NCI-H82 treated with DMSO at 0.1 percent for 48 hours (cell line): ENCODE measurements around the gene DGKE.

Experiments used
- DNase-seq: peaks from one replicate; lab custom pipeline; 2025; ENCODE audit not compliant: unreplicated experiment; lab: John Stamatoyannopoulos, UW

The DGKE gene

DNA sequence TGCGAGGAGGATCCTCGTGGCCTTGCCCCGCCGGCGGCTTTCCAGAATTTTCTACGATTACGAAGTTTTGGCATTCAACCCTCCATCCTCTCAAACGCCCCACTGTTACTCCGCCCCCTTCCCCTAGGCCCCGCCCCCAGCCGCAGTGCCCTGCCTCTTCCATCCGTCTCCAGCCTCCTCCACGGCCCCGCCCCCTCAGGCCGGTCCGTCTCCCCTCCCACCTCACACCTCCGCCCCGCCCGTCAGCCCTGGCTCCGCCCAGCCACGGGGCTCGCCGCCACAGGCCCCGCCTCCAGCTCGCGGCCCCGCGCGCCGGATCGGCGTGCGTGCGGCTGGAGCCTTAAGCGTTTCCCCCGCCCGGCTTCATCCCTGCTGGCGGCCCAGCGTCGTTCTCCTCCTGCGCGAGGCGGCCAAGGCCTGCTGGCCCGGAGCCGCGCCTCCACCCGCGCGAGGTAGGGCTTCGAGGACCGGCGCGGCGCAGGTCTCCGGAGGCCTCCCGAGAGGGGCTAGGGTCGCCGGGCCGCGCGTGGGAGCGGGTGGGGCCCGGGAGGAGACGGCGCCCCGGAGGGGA is at the start of gene DGKE, which contains the start of gene C17orf67:
Gene DGKE (plus strand): TSS at position 343 of the 571 bp plus-strand sequence. CDS start 645 bp downstream, outside the sequence.
Gene C17orf67 (minus strand): TSS at position 112 of the 571 bp plus-strand sequence. CDS start 18,110 bp downstream, outside the sequence.
- peak; percentile 86 for DNase-seq

DNA sequence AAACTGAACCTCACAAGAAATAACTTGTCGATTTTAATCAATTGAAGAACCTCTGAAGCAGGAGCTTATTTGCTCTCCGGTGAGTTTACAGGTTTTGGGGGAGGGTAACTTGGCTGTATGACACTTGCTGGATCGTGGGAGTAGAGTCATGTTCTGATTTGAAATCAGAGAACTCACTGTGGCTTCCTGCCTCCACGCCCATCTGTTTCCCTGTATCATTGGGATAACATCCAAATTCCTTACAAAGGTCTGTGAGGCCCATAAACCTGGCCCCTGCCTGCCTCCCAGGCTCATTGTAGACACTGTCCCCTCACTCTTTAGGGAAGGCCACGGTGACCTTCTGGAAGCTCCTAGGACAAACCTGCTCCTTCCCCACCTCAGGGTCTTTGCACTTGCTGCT is 48.5 kb upstream of the DGKE start:
- DNase-seq: no peak

DNA sequence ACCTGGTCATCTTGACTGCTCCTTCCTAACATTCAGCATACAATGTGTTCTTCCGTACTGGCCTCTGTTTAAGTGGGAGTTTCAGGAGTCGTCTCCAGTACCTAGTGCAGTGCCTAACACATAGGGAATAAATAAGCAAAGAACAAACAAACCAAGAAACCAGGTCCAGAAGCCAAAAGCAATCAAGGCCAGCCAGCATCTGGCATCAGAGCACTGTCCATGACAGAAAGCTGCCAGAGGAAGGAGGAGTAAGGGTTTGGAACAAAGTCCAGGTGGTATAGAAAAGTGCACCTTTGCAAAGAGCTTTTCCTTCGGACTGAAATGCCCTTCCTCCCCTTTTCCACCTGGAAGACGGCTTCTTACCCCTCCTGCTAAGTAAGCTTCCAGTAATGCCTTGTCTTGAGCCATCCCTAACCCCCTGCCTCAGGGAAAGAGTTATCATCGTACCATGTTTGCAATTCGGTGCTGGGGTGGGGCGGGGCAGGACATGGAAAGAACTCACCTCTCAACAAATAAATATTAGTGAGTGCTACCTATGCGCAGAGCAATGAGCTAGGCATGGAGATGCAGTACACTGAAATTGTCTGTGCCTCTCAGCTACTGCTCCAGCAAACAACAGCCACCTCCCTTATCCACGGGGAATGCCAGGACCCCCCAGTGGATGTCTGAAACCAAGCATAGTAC is 47.8 kb upstream of the DGKE start:
- DNase-seq: no peak

DNA sequence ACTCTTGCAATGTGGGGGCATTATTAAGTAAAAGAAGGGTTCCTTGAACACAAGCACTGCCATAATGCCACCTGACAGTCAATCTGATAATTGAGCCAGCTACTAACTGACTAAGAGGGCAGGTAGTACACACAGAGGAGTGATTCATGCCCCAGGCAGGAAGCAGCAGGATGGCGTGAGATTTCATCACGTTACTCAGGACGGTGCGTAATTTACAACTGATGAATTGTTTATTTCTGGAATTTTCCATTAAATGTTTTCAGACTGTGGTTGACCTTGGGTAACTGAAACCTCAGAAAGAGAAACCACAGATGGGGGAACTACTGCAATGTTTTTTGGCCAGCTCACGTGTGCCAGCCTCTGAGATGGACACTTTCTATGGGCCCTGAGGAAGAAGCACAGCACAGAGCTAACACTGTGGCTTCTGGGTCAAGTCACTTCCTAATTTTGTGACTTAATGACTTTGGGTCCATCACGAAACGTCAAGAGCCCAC is 46.9 kb upstream of the DGKE start:
- DNase-seq: no peak

DNA sequence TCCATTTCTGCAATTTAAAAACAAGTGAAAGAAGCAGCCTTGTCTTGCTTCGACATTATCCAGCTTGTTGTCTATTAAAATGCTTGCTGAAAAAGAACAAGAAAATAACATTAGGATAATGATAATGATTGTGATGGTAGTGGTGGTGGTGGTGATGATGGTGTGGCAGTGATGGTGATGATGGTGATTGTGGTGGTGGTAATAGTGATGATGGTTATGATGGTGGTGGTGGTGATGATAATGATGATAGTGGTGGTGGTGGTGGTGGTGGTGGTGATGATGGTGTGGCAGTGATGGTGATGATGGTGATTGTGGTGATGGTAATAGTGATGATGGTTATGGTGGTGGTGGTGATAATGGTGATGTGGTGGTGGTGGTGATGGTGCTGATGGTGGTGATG is 41.7 kb upstream of the DGKE start:
- no peak for DNase-seq

DNA sequence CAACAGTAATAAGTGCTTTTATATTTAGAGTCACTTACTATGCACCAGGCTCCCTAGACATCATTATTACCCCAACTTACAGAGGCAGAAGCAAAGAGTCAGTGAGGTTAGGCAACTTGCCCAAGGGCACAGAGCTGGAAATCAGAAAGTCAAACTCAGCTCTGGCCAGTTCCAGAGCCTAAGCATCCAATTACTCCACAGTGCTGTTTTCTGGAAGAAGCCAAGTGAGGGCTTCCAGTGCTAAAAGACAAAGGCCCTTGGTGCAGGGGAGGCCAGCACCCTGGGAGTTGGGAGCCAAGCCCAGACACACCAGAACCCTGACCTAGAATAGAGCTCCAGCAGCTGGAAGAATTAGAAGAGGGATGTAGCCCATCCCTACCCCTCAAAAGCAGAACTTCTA is 40.4 kb upstream of the DGKE start:
- no peak for DNase-seq

- DNase-seq: no peak
Observed at GRCh38 chr17:56793957-56794356, 40.0 kb upstream of the DGKE start.

DNA sequence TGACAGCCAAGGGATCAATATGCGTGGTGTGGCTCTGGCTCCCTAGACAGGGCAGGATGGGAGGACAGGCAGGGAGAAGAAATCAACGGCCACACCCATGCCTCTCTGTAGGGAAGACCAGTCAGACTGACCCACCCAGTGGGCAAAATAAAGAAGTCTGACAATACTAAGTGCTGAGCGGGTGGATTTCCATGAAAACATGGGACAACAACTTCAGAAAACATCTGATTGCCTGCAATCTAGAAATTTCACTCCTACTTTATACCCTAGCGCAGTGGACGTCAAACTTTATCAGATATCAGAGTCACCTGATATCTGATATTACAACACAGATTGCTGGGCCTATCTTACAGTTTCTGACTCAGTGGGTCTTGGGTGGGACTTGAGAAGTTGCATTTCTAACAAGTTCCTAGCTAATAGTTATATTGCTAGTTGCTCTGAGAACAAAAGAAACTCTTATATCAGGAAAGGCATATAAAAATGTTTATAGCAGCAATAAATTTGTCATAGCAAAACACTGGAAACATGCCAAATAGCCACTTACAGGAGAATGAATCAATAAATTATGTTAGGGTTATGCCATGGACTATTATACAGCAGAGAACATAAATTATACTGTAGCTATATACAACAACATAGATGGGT is 38.6 kb upstream of the DGKE start:
- no peak for DNase-seq

DNA sequence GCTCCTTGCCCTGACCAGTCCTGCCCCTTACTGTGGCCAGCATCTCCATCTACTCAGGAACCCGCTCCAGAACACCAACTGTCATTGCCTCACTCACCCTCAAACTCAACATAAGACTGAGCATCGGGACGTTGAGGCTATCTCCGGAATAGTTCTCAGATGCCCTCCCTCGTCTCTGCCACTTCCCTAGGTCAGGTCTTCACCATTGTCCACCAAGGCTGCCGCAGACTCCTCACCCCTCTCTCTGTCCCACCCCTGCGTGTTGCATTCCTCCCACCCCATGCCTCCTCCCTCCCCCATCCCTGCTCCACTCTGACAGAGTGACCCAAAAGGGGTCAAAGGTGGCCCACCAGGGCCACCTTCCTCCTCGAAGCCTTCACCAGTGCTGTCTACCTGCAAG is 37.4 kb upstream of the DGKE start:
- no peak for DNase-seq

- no peak for DNase-seq
Observed at GRCh38 chr17:56798916-56799315, 35.0 kb upstream of the DGKE start.

GRCh38 chr17:56801459-56802178 is 32.3 kb upstream of the DGKE start:
- no peak for DNase-seq

DNA sequence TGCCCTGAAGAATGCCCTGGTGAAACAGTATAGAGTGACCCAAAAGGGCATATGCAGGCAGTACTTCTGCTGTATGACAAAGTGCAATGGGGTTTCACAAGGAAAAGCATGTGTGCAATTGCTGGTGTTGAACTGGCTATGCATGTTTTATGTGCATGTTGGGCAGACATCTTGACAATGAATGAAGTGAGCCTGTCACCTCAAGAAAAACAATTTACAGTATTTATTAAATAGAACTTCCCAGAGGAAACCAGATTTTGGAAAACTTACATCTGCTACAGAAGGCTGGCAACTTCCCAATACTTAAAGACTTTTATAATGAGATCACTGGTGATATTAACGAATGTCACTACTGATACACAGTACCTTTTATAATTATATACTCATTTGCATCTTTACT is 30.9 kb upstream of the DGKE start:
- DNase-seq: no peak

DNA sequence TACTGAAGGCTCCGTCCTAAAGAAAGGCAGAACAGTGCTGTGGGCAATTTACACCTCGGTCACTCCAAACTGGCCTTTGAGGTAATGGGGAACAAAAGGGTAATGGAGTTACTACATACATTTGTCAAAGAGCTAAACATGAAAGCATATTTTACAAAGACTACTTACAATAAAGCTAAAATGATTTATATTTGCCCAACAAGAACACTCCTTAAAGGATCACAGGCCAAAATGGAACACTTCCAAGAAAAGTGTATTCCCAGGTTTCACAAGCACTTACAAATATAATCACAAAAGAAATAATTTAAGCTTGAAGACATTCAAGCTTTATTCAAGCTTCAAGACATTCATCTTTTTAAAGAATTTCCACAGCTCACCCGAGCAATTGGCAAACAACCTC is 29.5 kb upstream of the DGKE start:
- DNase-seq: no peak

DNA sequence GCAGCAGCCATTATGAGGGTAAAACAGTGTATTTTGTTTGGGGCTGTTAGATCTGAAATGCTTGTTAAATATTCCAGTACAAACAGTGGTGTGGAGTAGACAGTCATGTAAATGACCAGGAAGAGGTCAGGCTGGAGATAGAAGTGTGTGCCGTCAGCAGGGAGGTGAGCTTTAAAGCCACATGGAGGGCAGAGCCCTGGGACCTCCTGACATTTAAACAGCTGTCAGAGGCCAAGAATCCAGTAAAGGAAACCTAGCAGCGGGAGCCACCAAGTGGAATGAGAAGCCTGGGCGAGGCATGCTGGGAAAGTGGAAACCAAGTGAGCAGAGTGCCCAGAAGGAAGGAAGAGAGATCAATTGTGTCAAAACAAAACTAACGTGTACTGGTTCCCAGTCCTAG is 27.0 kb upstream of the DGKE start:
- DNase-seq: no peak

DNA sequence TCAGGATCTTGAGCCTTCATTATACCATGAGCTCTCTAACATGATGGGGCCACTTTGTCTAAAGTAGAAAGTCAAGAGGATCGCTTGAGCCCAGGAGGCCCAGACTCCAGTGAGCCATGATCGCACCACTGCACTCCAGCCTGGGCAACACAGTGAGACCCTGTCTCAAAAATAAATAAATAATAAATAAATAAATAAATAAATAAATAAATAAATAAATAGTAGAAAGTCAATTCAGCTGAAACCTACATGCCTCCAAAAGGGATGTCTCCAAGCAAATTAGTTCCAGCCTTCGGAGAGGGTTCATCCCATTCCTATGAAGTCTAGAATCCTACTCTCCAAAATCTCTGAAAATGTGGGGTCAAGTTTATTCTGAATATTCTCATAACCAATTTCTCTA is 26.2 kb upstream of the DGKE start:
- DNase-seq: no peak

GRCh38 chr17:56808503-56808902 is 25.4 kb upstream of the DGKE start:
- no peak for DNase-seq

GRCh38 chr17:56809106-56809819 is 24.7 kb upstream of the DGKE start:
- DNase-seq: no peak

GRCh38 chr17:56809820-56810179 is 24.2 kb upstream of the DGKE start:
- no peak for DNase-seq

DNA sequence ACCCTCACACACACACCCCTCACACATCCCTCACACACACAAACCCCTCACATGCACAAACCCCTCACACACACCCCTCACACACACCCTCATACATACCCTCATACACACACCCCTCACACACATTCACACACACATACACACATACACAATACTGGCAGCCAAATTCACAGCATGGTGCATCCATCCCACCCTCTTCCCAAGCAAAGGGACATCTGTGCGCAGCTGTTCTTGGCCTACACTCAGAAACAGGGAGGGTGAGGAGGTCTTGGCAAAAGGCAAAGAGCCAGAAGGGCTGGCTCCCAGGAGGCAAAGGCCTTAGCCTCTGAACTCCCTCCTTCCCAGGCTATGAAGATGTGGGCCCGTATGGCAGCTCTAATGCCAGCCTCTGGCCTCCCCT is 23.6 kb upstream of the DGKE start:
- no peak for DNase-seq

- no peak for DNase-seq
Observed at GRCh38 chr17:56810891-56811775, 22.8 kb upstream of the DGKE start.
